Kidney tubule cell (primary cell): ENCODE results near the gene PIK3R3.
A peak's percentile ranks its signal among the peaks of the same experiment; 100 is the strongest.
"Not testable (repeated sequence)": the region's sequence is repeated elsewhere in the genome, so short reads cannot be mapped to it uniquely, and the experiment has no call there.

Source experiments
- DNase-seq: peaks from one replicate; pipeline ENCODE4 v3.0.0-alpha.2; 2018; ENCODE audit warnings: low spot score

PIK3R3 gene

GRCh38 chr1:46065405-46065804 is 67.0 kb downstream of the PIK3R3 start:
- DNase-seq = peak; percentile 63

- no peak for DNase-seq
Observed at GRCh38 chr1:46064708-46065107, 67.7 kb downstream of the PIK3R3 start.

GRCh38 chr1:46062651-46063319 is 69.6 kb downstream of the PIK3R3 start:
- DNase-seq = peak; percentile 44

GRCh38 chr1:46061146-46061545 is 71.3 kb downstream of the PIK3R3 start:
- peak; percentile 50 for DNase-seq

GRCh38 chr1:46058936-46059335 is 73.5 kb downstream of the PIK3R3 start:
- DNase-seq = no peak

- DNase-seq = no peak
Observed at GRCh38 chr1:46057781-46058180, 74.6 kb downstream of the PIK3R3 start.

GRCh38 chr1:46057215-46057614 is 75.2 kb downstream of the PIK3R3 start:
- not testable (repeated sequence) for DNase-seq

- DNase-seq = no peak
Observed at GRCh38 chr1:46056325-46056724, 76.1 kb downstream of the PIK3R3 start.

- no peak for DNase-seq
Observed at GRCh38 chr1:46053734-46054133, 78.7 kb downstream of the PIK3R3 start.

GRCh38 chr1:46044116-46044515 is 88.3 kb downstream of the PIK3R3 start:
- no peak for DNase-seq

GRCh38 chr1:46043458-46044017 is 88.9 kb downstream of the PIK3R3 start:
- no peak for DNase-seq

GRCh38 chr1:46041974-46042373 is 90.5 kb downstream of the PIK3R3 start:
- no peak for DNase-seq

- DNase-seq = no peak
Observed at GRCh38 chr1:46041551-46041950, 90.9 kb downstream of the PIK3R3 start.

GRCh38 chr1:46039571-46040052 is 92.8 kb downstream of the PIK3R3 start:
- peak; percentile 41 for DNase-seq

GRCh38 chr1:46036894-46037839 is 95.3 kb downstream of the PIK3R3 start:
- peak; percentile 79 for DNase-seq

GRCh38 chr1:46034601-46035516 is 97.6 kb downstream of the PIK3R3 start:
- DNase-seq = no peak

- DNase-seq = no peak
Observed at GRCh38 chr1:46030876-46031660, 101.4 kb downstream of the PIK3R3 start.

GRCh38 chr1:46030074-46030870 is 102.2 kb downstream of the PIK3R3 start:
- no peak for DNase-seq

- no peak for DNase-seq
Observed at GRCh38 chr1:46027788-46028573, 104.4 kb downstream of the PIK3R3 start.
